Astrocyte (in vitro differentiated cells and primary cell): ENCODE data around the gene PALM2AKAP2. TPM values are rescaled to one million over a fixed set of nuclear protein-coding genes. Genes with fewer than 3 reads are reported as not detected.

Source experiments
- DNase-seq: peaks from one replicate; pipeline ENCODE4 v3.0.0-alpha.2; 2010; ENCODE audit warnings: low read depth
- FAIRE-seq: peaks from 2 replicates; lab custom pipeline; 2011; peaks lifted over from hg19 to GRCh38; lab: Jason Lieb, UNC
- H2AFZ ChIP-seq: 2 replicates; pipeline ENCODE4 v1.6.0; 2012; ENCODE audit warnings: low read depth, low read length, inconsistent platforms
- H3K27ac ChIP-seq: 2 replicates; pipeline ENCODE4 v1.5.1; 2011; ENCODE audit warnings: low read depth, low read length, inconsistent platforms
- H3K27me3 ChIP-seq: 2 replicates; pipeline ENCODE4 v1.6.0; 2011; ENCODE audit warnings: low read length, inconsistent platforms; ENCODE audit not compliant: insufficient read depth
- H3K36me3 ChIP-seq: 2 replicates; pipeline ENCODE4 v1.5.1; 2011; ENCODE audit warnings: low read length, inconsistent platforms; ENCODE audit not compliant: insufficient read depth
- H3K4me1 ChIP-seq: 2 replicates; pipeline ENCODE4 v1.5.1; 2011; ENCODE audit warnings: low read length, inconsistent platforms; ENCODE audit not compliant: insufficient read depth
- H3K4me2 ChIP-seq: 2 replicates; pipeline ENCODE4 v1.6.0; 2012; ENCODE audit warnings: low read length, inconsistent platforms
- H3K4me3 ChIP-seq: 2 replicates; pipeline ENCODE4 v1.5.1; 2011; ENCODE audit warnings: low read depth, mild to moderate bottlenecking, low read length, inconsistent platforms; ENCODE audit not compliant: insufficient read depth
- H3K79me2 ChIP-seq: 2 replicates; pipeline ENCODE4 v1.6.0; 2012; ENCODE audit warnings: mild to moderate bottlenecking, low read length, inconsistent platforms; ENCODE audit not compliant: insufficient read depth
- H3K9ac ChIP-seq: 2 replicates; pipeline ENCODE4 v1.6.0; 2012; ENCODE audit warnings: mild to moderate bottlenecking, low read length, inconsistent platforms
- H3K9me3 ChIP-seq: 2 replicates; pipeline ENCODE4 v1.5.1; 2012; ENCODE audit warnings: low read depth, mild to moderate bottlenecking, low read length, inconsistent platforms; ENCODE audit not compliant: insufficient read depth
- H4K20me1 ChIP-seq: 2 replicates; pipeline ENCODE4 v1.6.0; 2012; ENCODE audit warnings: low read length, inconsistent platforms; ENCODE audit not compliant: insufficient read depth
- H3K27ac Mint-ChIP-seq: one replicate; pipeline ENCODE4 v1.8.0; 2021; ENCODE audit warnings: mild to moderate bottlenecking, mixed read lengths; ENCODE audit not compliant: unreplicated experiment
- H3K27me3 Mint-ChIP-seq: one replicate; pipeline ENCODE4 v1.8.0; 2021; ENCODE audit warnings: low read depth, mixed read lengths; ENCODE audit not compliant: unreplicated experiment
- H3K36me3 Mint-ChIP-seq: one replicate; pipeline ENCODE4 v1.8.0; 2021; ENCODE audit warnings: low read depth, mixed read lengths; ENCODE audit not compliant: unreplicated experiment
- H3K4me1 Mint-ChIP-seq: one replicate; pipeline ENCODE4 v1.8.0; 2021; ENCODE audit warnings: low read depth, mixed read lengths; ENCODE audit not compliant: unreplicated experiment
- H3K4me3 Mint-ChIP-seq: one replicate; pipeline ENCODE4 v1.8.0; 2021; ENCODE audit warnings: mild to moderate bottlenecking, moderate library complexity, mixed read lengths; ENCODE audit not compliant: unreplicated experiment
- H3K9me3 Mint-ChIP-seq: one replicate; pipeline ENCODE4 v1.8.0; 2021; ENCODE audit warnings: mild to moderate bottlenecking, mixed read lengths; ENCODE audit not compliant: unreplicated experiment
- CTCF ChIP-seq: IDR thresholded peaks from 2 replicates; pipeline ENCODE4 v1.5.1; 2011; ENCODE audit warnings: low read depth, mild to moderate bottlenecking, inconsistent platforms, low read length, moderate library complexity; ENCODE audit not compliant: insufficient read depth
- EZH2 ChIP-seq: IDR thresholded peaks from 2 replicates; pipeline ENCODE4 v1.6.1; 2012; ENCODE audit warnings: mild to moderate bottlenecking, low read length, inconsistent platforms; ENCODE audit not compliant: insufficient read depth
- total RNA-seq: library from RNA; stranded (reverse); gene quantifications from 2 replicates; pipeline ENCODE4 v1.2.1, GENCODE V29; 2021

The PALM2AKAP2 gene
- total RNA-seq, 1 donor from 2014 or later: 58.1 TPM

- Mint-ChIP-seq H3K36me3 (peaks cover 2% of the 10 kb centered on the region), H3K27me3 (no peaks in the 10 kb centered on the region), H3K4me1 (peaks cover 20% of the 10 kb centered on the region), H3K9me3 (peaks cover 2% of the 10 kb centered on the region), H3K27ac (no peak overlapping the region), H3K4me3 (no peak overlapping the region)
- Histone ChIP-seq H3K36me3 (no peaks in the 10 kb centered on the region), H3K4me2 (peak overlapping the region; percentile 74), H3K4me3 (peak overlapping the region; percentile 9), H3K27ac (peak overlapping the region; percentile 98), H2AFZ (no peak overlapping the region), H3K4me1 (peaks cover 47% of the 10 kb centered on the region), H3K9me3 (no peaks in the 10 kb centered on the region), H3K9ac (peak overlapping the region; percentile 85), H3K27me3 (no peaks in the 10 kb centered on the region), H4K20me1 (peaks cover 3% of the 10 kb centered on the region), H3K79me2 (peaks cover 69% of the 10 kb centered on the region)
- TF ChIP-seq CTCF: no peak
- no peak for TF ChIP-seq EZH2
- DNase-seq: peak; percentile 88
- peak; percentile 94 for FAIRE-seq
Measured at GRCh38 chr9:109817146-109817845, 37.3 kb downstream of the PALM2AKAP2 start.

- Histone ChIP-seq H3K4me2 (peak overlapping the region; percentile 74), H3K4me3 (peak overlapping the region; percentile 22), H3K27me3 (no peaks in the 10 kb centered on the region), H3K79me2 (peaks cover 70% of the 10 kb centered on the region), H3K9ac (peak overlapping the region; percentile 85), H3K27ac (peak overlapping the region; percentile 98), H4K20me1 (peaks cover 10% of the 10 kb centered on the region), H3K36me3 (no peaks in the 10 kb centered on the region), H2AFZ (no peak overlapping the region), H3K9me3 (no peaks in the 10 kb centered on the region), H3K4me1 (peaks cover 47% of the 10 kb centered on the region)
- Mint-ChIP-seq H3K9me3 (peaks cover under 1% of the 10 kb centered on the region), H3K4me3 (no peak overlapping the region), H3K4me1 (peaks cover 15% of the 10 kb centered on the region), H3K27ac (no peak overlapping the region), H3K36me3 (peaks cover 2% of the 10 kb centered on the region), H3K27me3 (no peaks in the 10 kb centered on the region)
- TF ChIP-seq EZH2: no peak
- peak; percentile 83 for TF ChIP-seq CTCF
- DNase-seq (peak; percentile 97), FAIRE-seq (peak; percentile 95)
Measured at GRCh38 chr9:109817846-109818472, 38.0 kb downstream of the PALM2AKAP2 start.
